Tibial artery (tissue), 4 donors: ENCODE measurements around the gene RIOX2.
"Not testable (repeated sequence)": the region's sequence is repeated elsewhere in the genome, so short reads cannot be mapped to it uniquely, and the experiment has no call there.

Experiments
- DNase-seq, 2 donors: peaks; one replicate each; pipeline ENCODE4 v3.0.0-alpha.2; 2019
- H3K27ac ChIP-seq, 2 donors: fragments of 200-600 bp; sonication (generic) in 1 of 2; 1 replicate in 1 of 2; 2 replicates in 1 of 2; pipeline ENCODE4 v1.5.1; 2018 to 2019; ENCODE audit warnings: mild to moderate bottlenecking in 1 of 2
- H3K27me3 ChIP-seq, 2 donors: fragments of 200-600 bp; sonication (generic) in 1 of 2; one replicate each; pipeline versions ENCODE4 v1.5.1 to v1.6.0; 2016 to 2019
- H3K36me3 ChIP-seq, 3 donors: fragments of 200-600 bp; sonication (generic) in 2 of 3; one replicate each; pipeline ENCODE4 v1.5.1; 2016 to 2019; ENCODE audit warnings: mild to moderate bottlenecking in 2 of 3
- H3K4me1 ChIP-seq, 4 donors: fragments of 200-600 bp; sonication (generic) in 2 of 4; 1 replicate in 3 of 4; 2 replicates in 1 of 4; pipeline ENCODE4 v1.5.1; 2016 to 2019
- H3K4me3 ChIP-seq, 2 donors: fragments of 200-600 bp; sonication (generic) in 1 of 2; 1 replicate in 1 of 2; 2 replicates in 1 of 2; pipeline ENCODE4 v1.5.1; 2018 to 2019; ENCODE audit warnings: mild to moderate bottlenecking in 2 of 2
- H3K9me3 ChIP-seq, 3 donors: fragments of 200-600 bp; sonication (generic) in 1 of 3; one replicate each; pipeline ENCODE4 v1.5.1; 2016 to 2019
- intact Hi-C: fragments of 100-400 bp; cut with DNase I; formaldehyde crosslinking; loops from one replicate; pipeline ENCODE4 v1.15.0; 2023; ENCODE audit warnings: low total_unique reads
- TF ChIP-seq, protein P1 (sequence below), 2 experiments: fragments of 200-600 bp in 1 of 2; fragments of 450-650 bp in 1 of 2; IDR thresholded peaks; one replicate each; pipeline ENCODE4 v1.5.1; 2017 to 2019; ENCODE audit warnings: antibody characterized with exemption in 2 of 2, mild to moderate bottlenecking in 1 of 2, moderate library complexity in 1 of 2

RIOX2 gene

DNA sequence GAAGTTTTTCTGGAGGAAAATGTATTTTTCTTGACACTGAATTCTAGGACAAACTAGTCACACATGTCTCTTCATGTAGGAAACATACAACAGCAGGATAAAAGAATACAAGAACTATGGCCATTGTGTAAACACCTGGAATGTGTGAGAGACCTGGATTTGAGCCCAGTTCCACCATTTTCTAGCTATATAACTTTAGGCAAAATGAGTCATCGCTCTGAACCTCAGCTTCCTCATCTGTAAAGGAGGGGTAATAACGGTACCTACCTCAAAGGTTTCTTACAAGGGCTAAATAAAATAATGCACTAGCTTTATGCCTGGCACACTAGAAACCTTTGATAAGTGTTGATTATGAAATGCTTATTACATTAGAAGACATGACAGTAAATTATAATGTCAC, 57.8 kb downstream of the RIOX2 start:
- H3K4me3 ChIP-seq: no peak overlapping the region
- TF ChIP-seq, protein P1, sequence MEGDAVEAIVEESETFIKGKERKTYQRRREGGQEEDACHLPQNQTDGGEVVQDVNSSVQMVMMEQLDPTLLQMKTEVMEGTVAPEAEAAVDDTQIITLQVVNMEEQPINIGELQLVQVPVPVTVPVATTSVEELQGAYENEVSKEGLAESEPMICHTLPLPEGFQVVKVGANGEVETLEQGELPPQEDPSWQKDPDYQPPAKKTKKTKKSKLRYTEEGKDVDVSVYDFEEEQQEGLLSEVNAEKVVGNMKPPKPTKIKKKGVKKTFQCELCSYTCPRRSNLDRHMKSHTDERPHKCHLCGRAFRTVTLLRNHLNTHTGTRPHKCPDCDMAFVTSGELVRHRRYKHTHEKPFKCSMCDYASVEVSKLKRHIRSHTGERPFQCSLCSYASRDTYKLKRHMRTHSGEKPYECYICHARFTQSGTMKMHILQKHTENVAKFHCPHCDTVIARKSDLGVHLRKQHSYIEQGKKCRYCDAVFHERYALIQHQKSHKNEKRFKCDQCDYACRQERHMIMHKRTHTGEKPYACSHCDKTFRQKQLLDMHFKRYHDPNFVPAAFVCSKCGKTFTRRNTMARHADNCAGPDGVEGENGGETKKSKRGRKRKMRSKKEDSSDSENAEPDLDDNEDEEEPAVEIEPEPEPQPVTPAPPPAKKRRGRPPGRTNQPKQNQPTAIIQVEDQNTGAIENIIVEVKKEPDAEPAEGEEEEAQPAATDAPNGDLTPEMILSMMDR (IDR thresholded peaks at IDR 0.05): no peak
- H3K27ac ChIP-seq: no peak overlapping the region
- H3K27me3 ChIP-seq: no peaks in the 10 kb centered on the region
- H3K36me3 ChIP-seq: peaks cover 28 to 46% (median 40%) of the 10 kb centered on the region in 3 donors
- DNase-seq: no peak
- intact Hi-C loops: loop anchor here (10.0 kb wide), 1 partner anchor 50 kb away; no protein-coding TSS in a partner anchor
- no peaks in the 10 kb centered on the region for H3K4me1 ChIP-seq
- no peaks in the 10 kb centered on the region for H3K9me3 ChIP-seq

DNA sequence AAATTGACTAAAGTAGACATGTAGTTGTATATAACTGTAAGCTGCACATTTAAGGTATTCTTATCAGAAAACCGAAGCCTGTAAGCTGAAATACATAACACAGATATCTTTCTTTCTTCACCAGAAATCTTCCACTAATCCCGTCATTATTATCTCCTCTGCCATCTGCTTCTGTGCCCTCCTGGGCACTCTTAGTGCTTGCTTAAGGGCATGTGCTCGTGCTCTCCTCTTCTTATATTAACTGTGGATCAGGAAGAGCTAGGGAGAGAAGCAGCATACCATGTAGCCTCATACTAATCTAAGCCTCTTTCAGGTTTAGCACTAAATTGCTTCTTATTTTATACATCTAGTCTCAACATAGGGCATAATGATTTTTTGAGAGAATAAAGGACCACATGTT, 60.8 kb downstream of the RIOX2 start:
- TF ChIP-seq, protein P1 (IDR thresholded peaks at IDR 0.05): no peak
- H3K36me3 ChIP-seq: peaks cover 22 to 37% (median 24%) of the 10 kb centered on the region in 3 donors

DNA sequence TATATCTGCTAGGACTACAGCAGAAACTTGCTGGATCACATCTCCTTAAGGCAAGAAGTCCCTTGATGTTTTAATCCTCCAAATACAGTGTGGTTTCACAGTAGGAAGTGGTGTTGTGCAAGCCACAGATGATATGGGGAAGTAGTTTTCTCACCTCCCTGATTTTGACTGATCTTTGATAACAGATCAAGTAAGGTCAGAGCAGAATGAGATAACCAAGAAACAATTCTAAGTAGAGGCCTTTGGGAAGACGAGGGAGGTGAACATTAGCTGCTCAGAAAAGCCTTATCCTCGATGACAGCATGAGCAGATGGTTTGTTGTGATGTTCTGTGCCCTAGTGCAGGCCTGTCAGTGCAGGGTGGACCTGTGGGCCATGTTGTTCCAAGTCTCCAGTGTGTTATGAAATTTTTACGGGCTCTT, 61.3 kb downstream of the RIOX2 start:
- H3K4me1 ChIP-seq: no peaks in the 10 kb centered on the region
- H3K9me3 ChIP-seq: no peaks in the 10 kb centered on the region
- intact Hi-C loops: loop anchor here (10.0 kb wide), 1 partner anchor 46 kb away; no protein-coding TSS in a partner anchor
- DNase-seq: no peak
- H3K27me3 ChIP-seq: no peaks in the 10 kb centered on the region
- H3K36me3 ChIP-seq: peaks cover 16 to 32% (median 18%) of the 10 kb centered on the region in 3 donors
- no peak overlapping the region for H3K27ac ChIP-seq
- no peak overlapping the region for H3K4me3 ChIP-seq
- TF ChIP-seq, protein P1 (IDR thresholded peaks at IDR 0.05): no peak

More for the DNA sequence above, 60.8 kb downstream of the RIOX2 start:
- Histone ChIP-seq H3K4me1 (no peaks in the 10 kb centered on the region), H3K27me3 (no peaks in the 10 kb centered on the region), H3K4me3 (no peak overlapping the region), H3K9me3 (no peaks in the 10 kb centered on the region), H3K27ac (no peak overlapping the region)
- intact Hi-C loops: loop anchor here (10.0 kb wide), 1 partner anchor 47 kb away; no protein-coding TSS in a partner anchor
- DNase-seq: no peak

DNA sequence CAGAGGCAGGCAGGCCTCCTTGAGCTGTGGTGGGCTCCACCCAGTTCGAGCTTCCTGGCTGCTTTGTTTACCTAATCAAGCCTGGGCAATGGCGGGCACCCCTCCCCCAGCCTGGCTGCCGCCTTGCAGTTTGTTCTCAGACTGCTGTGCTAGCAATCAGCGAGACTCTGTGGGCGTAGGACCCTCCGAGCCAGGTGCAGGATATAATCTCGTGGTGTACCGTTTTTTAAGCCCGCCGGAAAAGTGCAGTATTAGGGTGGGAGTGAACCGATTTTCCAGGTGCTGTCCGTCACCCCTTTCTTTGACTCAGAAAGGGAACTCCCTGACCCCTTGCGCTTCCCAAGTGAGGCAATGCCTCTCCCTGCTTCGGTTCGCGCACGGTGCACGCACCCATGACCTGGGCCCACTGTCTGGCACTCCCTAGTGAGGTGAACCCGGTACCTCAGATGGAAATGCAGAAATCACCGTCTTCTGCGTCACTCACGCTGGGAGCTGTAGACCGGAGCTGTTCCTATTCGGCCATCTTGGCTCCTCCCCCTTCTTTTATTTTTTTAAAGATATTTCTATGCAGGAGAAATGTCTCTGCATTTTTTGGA, 61.9 kb downstream of the RIOX2 start:
- H3K4me1 ChIP-seq, H3K27me3 ChIP-seq, H3K4me3 ChIP-seq, H3K9me3 ChIP-seq, H3K27ac ChIP-seq, DNase-seq: not testable (repeated sequence)
- intact Hi-C loops: loop anchor here (10.0 kb wide), 1 partner anchor 46 kb away; no protein-coding TSS in a partner anchor
- H3K36me3 ChIP-seq: peaks cover 12 to 28% (median 12%) of the 10 kb centered on the region in 3 donors

DNA sequence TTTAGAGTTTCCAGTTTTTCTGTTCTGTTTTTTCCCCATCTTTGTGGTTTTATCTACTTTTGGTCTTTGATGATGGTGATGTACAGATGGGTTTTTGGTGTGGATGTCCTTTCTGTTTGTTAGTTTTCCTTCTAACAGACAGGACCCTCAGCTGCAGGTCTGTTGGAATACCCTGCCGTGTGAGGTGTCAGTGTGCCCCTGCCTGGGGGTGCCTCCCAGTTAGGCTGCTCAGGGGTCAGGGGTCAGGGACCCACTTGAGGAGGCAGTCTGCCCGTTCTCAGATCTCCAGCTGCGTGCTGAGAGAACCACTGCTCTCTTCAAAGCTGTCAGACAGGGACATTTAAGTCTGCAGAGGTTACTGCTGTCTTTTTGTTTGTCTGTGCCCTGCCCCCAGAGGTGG, 62.4 kb downstream of the RIOX2 start:
- not testable (repeated sequence) for H3K9me3 ChIP-seq, H3K4me3 ChIP-seq, DNase-seq, H3K27me3 ChIP-seq, H3K4me1 ChIP-seq, H3K27ac ChIP-seq
- intact Hi-C loops: loop anchor here (10.0 kb wide), 1 partner anchor 45 kb away; no protein-coding TSS in a partner anchor
- H3K36me3 ChIP-seq: peaks cover 7 to 23% (median 10%) of the 10 kb centered on the region in 3 donors

DNA sequence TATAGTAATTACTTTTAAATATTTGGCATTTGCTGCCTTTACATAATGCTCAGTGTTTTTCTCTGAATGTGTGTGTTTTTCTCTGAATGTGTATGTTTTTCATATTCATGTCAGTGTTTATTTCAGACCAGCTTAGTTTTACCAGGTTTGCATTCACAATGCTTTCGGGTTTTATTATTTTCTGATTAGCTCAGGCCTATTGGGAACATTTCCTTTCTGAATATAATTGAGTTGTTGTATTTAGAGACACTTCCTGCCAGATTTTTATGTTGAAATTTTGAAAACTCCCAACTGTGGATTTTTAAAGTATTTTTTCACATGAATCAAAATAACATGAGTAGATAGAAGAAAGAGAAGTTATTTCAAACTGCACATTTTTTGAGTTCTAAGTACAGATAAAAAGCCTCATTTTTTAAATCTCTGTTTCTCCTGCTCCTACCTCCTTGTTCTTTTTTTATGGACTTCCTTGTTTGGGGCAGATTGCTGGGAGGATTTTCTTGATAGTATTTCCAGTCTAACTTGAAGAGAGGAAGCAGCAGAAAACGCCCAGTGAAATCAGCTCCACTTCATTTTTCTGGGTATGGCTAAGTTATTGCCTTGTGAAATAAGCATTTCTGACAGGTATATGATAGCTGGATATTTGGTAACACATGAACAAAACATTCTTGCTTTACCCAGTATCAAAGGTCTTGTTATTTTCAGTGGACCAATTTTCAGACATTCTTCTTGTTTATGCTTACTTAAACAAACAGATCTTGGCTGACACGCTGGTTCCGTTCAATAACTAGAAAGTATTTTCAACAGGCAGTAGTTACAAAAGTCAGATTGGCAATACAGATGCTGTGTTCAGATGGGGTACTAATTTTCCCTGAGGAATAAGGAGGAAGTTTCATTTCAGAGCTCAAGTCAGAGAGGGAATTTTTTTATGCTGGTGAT, 70.7 kb downstream of the RIOX2 start:
- Histone ChIP-seq H3K27me3 (no peaks in the 10 kb centered on the region), H3K27ac (peak overlapping the region in 1 of 2 donors; percentile 4), H3K36me3 (peaks cover under 1 to 16% (median under 1%) of the 10 kb centered on the region in 3 donors), H3K9me3 (no peaks in the 10 kb centered on the region), H3K4me3 (no peak overlapping the region), H3K4me1 (no peaks in the 10 kb centered on the region)
- TF ChIP-seq, protein P1 (IDR thresholded peaks at IDR 0.05): no peak
- DNase-seq: no peak
- intact Hi-C loops: no loop called here
